H1 (cell line): ENCODE results near the gene KIDINS220. TPM values are rescaled to one million over a fixed set of nuclear protein-coding genes. Genes with fewer than 3 reads are reported as not detected.

Source experiments
- SP1 ChIP-seq: IDR thresholded peaks from 2 replicates; pipeline ENCODE4 v1.6.1; 2011; ENCODE audit warnings: low read depth, low read length
- polyA plus RNA-seq, 7 experiments: library from polyadenylated mRNA; depleted of rRNA in 3 of 7; stranded (reverse) in 5 of 7; unstranded in 2 of 7; fragments of >200 nt in 5 of 7; fragments of 200-250 nt in 2 of 7; gene quantifications; 1 replicate in 5 of 7; 2 replicates in 1 of 7; 4 replicates in 1 of 7; pipeline versions ENCODE4 v1.2.1 to v1.2.3, GENCODE V29; 2011 to 2013; ENCODE audit warnings: missing spikeins in 2 of 7, mixed read lengths in 2 of 7
- total RNA-seq: library from RNA; stranded (reverse); fragmentation: NEBNext Ultra II Directional; extraction: Animal tissue kit (Norgen Biotek cat#: 25700); gene quantifications from 2 replicates; pipeline ENCODE4 v1.2.1, GENCODE V29; 2021
- TF ChIP-seq, protein P1 (sequence below), 3 experiments: IDR thresholded peaks; 1 replicate in 2 of 3; 2 replicates in 1 of 3; pipeline versions ENCODE4 v1.5.1 to v1.6.1; 2011; ENCODE audit warnings: low read length in 3 of 3, mild to moderate bottlenecking in 3 of 3, inconsistent platforms in 2 of 3, low read depth in 1 of 3, moderate library complexity in 1 of 3; ENCODE audit not compliant: insufficient read depth in 1 of 3; ENCODE audit errors: control extremely low read depth in 1 of 3

KIDINS220 gene
- total and polyA plus RNA-seq, 2 of the 8 experiments (the other 6 are each of a cell fraction or from before 2014, with no cell fraction given) = 21.2 to 27.1 TPM

DNA sequence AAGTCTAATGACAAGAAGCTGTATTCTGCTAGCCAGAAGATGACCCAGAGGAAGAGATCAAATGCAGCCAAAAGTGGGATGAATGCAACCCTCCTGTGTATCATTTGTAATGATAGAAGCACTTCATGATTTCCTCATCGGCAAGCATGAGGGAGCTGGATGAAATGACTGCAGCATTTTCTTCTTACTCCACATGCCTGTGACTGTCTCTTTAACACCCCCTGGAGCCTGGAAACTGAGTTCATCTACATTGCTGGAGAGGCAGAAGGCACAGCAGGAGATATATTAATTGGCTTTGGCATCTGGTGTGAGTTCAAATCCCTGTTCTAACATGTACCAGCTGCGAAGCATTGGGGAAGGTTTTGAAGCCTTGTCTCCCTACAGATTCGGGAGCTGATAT lies 117.9 kb downstream of the KIDINS220 start (continued):
- TF ChIP-seq, protein P1, sequence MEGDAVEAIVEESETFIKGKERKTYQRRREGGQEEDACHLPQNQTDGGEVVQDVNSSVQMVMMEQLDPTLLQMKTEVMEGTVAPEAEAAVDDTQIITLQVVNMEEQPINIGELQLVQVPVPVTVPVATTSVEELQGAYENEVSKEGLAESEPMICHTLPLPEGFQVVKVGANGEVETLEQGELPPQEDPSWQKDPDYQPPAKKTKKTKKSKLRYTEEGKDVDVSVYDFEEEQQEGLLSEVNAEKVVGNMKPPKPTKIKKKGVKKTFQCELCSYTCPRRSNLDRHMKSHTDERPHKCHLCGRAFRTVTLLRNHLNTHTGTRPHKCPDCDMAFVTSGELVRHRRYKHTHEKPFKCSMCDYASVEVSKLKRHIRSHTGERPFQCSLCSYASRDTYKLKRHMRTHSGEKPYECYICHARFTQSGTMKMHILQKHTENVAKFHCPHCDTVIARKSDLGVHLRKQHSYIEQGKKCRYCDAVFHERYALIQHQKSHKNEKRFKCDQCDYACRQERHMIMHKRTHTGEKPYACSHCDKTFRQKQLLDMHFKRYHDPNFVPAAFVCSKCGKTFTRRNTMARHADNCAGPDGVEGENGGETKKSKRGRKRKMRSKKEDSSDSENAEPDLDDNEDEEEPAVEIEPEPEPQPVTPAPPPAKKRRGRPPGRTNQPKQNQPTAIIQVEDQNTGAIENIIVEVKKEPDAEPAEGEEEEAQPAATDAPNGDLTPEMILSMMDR (IDR thresholded peaks at IDR 0.05; ENCODE audit: control extremely low read depth in 1 of 3, insufficient read depth in 1 of 3, low read depth in 1 of 3, low read length in 3 of 3) = no peak
- no peak for TF ChIP-seq SP1
